ENCODE measurements around the gene SEMA5A. TPM values are rescaled to one million over a fixed set of nuclear protein-coding genes. Genes with fewer than 3 reads are reported as not detected.

SEMA5A gene
- total RNA-seq, 4 donors from 2014 or later: 0.46 to 3.2 (median 1.7) TPM

DNA sequence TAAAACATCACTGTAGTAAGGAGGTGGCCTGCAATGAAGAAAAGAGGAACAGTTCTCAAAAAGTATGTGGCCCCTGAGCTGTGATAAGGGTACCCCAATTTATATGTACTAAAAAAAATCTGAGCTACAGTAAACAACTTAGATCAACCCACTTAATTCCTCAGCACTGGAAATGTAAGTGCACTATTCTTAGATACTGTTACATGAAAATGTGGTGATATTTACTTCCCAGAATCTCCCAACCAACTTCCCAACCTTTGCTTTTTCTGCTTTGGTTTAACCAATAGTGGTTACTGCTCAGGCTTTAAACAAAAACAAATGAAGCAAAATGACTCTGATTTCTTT is 114.8 kb downstream of the SEMA5A start:
- no peaks in the 10 kb centered on the region for H3K9me3 ChIP-seq
- TF ChIP-seq, protein P1, sequence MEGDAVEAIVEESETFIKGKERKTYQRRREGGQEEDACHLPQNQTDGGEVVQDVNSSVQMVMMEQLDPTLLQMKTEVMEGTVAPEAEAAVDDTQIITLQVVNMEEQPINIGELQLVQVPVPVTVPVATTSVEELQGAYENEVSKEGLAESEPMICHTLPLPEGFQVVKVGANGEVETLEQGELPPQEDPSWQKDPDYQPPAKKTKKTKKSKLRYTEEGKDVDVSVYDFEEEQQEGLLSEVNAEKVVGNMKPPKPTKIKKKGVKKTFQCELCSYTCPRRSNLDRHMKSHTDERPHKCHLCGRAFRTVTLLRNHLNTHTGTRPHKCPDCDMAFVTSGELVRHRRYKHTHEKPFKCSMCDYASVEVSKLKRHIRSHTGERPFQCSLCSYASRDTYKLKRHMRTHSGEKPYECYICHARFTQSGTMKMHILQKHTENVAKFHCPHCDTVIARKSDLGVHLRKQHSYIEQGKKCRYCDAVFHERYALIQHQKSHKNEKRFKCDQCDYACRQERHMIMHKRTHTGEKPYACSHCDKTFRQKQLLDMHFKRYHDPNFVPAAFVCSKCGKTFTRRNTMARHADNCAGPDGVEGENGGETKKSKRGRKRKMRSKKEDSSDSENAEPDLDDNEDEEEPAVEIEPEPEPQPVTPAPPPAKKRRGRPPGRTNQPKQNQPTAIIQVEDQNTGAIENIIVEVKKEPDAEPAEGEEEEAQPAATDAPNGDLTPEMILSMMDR (IDR thresholded peaks at IDR 0.05 in 4 of 5, conservative IDR thresholded peaks at IDR 0.05 in 1 of 5): no peak
- no peak for TF ChIP-seq POLR2A (IDR thresholded peaks at IDR 0.05)
- ATAC-seq (no peak), DNase-seq (no peak)
- H3K27ac ChIP-seq: peak overlapping the region in 1 of 4 donors; percentile 31
- intact Hi-C loops (cut with DNase I; ENCODE audit: low total_unique reads): no loop called here
- H3K27me3 ChIP-seq: no peaks in the 10 kb centered on the region
- no peaks in the 10 kb centered on the region for H3K4me1 ChIP-seq
- H3K4me3 ChIP-seq: no peak overlapping the region
- in situ Hi-C loops (cut with MboI; ENCODE audit: low sequenced_read_pairs in 4 of 4): no loop called here
- no peaks in the 10 kb centered on the region for H3K36me3 ChIP-seq

GRCh38 chr5:9430306-9430705 is 115.6 kb downstream of the SEMA5A start:
- H3K4me3 ChIP-seq: no peak overlapping the region
- in situ Hi-C loops (cut with MboI; ENCODE audit: low sequenced_read_pairs in 4 of 4): no loop called here
- no peaks in the 10 kb centered on the region for H3K4me1 ChIP-seq
- H3K27ac ChIP-seq: no peak overlapping the region
- no peaks in the 10 kb centered on the region for H3K27me3 ChIP-seq
- no peak for TF ChIP-seq POLR2A (IDR thresholded peaks at IDR 0.05)
- TF ChIP-seq, protein P1 (IDR thresholded peaks at IDR 0.05 in 4 of 5, conservative IDR thresholded peaks at IDR 0.05 in 1 of 5): no peak
- no peaks in the 10 kb centered on the region for H3K36me3 ChIP-seq
- no peaks in the 10 kb centered on the region for H3K9me3 ChIP-seq
- intact Hi-C loops (cut with DNase I; ENCODE audit: low total_unique reads): no loop called here
- no peak for DNase-seq
- no peak for ATAC-seq

GRCh38 chr5:9429691-9430215 is 116.1 kb downstream of the SEMA5A start:
- DNase-seq: no peak
- Histone ChIP-seq H3K9me3 (no peaks in the 10 kb centered on the region), H3K27me3 (no peaks in the 10 kb centered on the region), H3K4me1 (no peaks in the 10 kb centered on the region), H3K36me3 (no peaks in the 10 kb centered on the region), H3K4me3 (no peak overlapping the region), H3K27ac (no peak overlapping the region)
- intact Hi-C loops (cut with DNase I; ENCODE audit: low total_unique reads) (no loop called here), in situ Hi-C loops (cut with MboI; ENCODE audit: low sequenced_read_pairs in 4 of 4) (no loop called here)
- TF ChIP-seq POLR2A (IDR thresholded peaks at IDR 0.05): no peak
- TF ChIP-seq, protein P1 (IDR thresholded peaks at IDR 0.05 in 4 of 5, conservative IDR thresholded peaks at IDR 0.05 in 1 of 5): no peak
- ATAC-seq: no peak

- Histone ChIP-seq H3K9me3 (no peaks in the 10 kb centered on the region), H3K27ac (no peak overlapping the region), H3K4me1 (no peaks in the 10 kb centered on the region), H3K4me3 (no peak overlapping the region), H3K27me3 (no peaks in the 10 kb centered on the region), H3K36me3 (no peaks in the 10 kb centered on the region)
- in situ Hi-C loops (cut with MboI; ENCODE audit: low sequenced_read_pairs in 4 of 4) (no loop called here), intact Hi-C loops (cut with DNase I; ENCODE audit: low total_unique reads) (no loop called here)
- no peak for TF ChIP-seq POLR2A (IDR thresholded peaks at IDR 0.05)
- TF ChIP-seq, protein P1 (IDR thresholded peaks at IDR 0.05 in 4 of 5, conservative IDR thresholded peaks at IDR 0.05 in 1 of 5): no peak
- ATAC-seq (no peak), DNase-seq (no peak)
Measured at GRCh38 chr5:9428272-9428671, 117.6 kb downstream of the SEMA5A start.

- H3K36me3 ChIP-seq: no peaks in the 10 kb centered on the region
- ATAC-seq (no peak), DNase-seq (no peak)
- intact Hi-C loops (cut with DNase I; ENCODE audit: low total_unique reads): no loop called here
- no peaks in the 10 kb centered on the region for H3K4me1 ChIP-seq
- H3K9me3 ChIP-seq: no peaks in the 10 kb centered on the region
- H3K27ac ChIP-seq: no peak overlapping the region
- H3K27me3 ChIP-seq: no peaks in the 10 kb centered on the region
- no peak for TF ChIP-seq POLR2A (IDR thresholded peaks at IDR 0.05)
- TF ChIP-seq, protein P1 (IDR thresholded peaks at IDR 0.05 in 4 of 5, conservative IDR thresholded peaks at IDR 0.05 in 1 of 5): no peak
- in situ Hi-C loops (cut with MboI; ENCODE audit: low sequenced_read_pairs in 4 of 4): no loop called here
- H3K4me3 ChIP-seq: no peak overlapping the region
Measured at GRCh38 chr5:9425710-9426109, 120.2 kb downstream of the SEMA5A start.

All from gastrocnemius medialis (tissue), 4 donors.